Body of pancreas (tissue), 4 donors: ENCODE results near the gene TFRC. TPM values are rescaled to one million over a fixed set of nuclear protein-coding genes. Genes with fewer than 3 reads are reported as not detected.
"Not testable (repeated sequence)": the region's sequence is repeated elsewhere in the genome, so short reads cannot be mapped to it uniquely, and the experiment has no call there.

ENCODE experiments used
- ATAC-seq: fragments of 150-250 bp; one replicate; pipeline ENCODE4 v1.9.1; 2016
- DNase-seq, 4 donors: peaks; one replicate each; pipeline ENCODE4 v3.0.0-alpha.2; 2019
- H3K27ac ChIP-seq, 4 donors: fragments of 200-600 bp; sonication (generic); 1 replicate in 3 of 4; 2 replicates in 1 of 4; pipeline versions ENCODE4 v1.5.1 to v1.6.1; 2016 to 2019; ENCODE audit warnings: mild to moderate bottlenecking in 1 of 4, mixed read lengths in 1 of 4, moderate library complexity in 1 of 4
- H3K27me3 ChIP-seq, 2 donors: fragments of 200-600 bp; sonication (generic); one replicate each; pipeline ENCODE4 v1.6.0; 2016; ENCODE audit warnings: mild to moderate bottlenecking in 1 of 2
- H3K36me3 ChIP-seq, 2 donors: fragments of 200-600 bp; sonication (generic); replicated peaks in 1 of 2; 2 replicates each; pipeline ENCODE4 v1.5.1; 2016; ENCODE audit warnings: low read depth in 2 of 2; ENCODE audit not compliant: insufficient read depth in 1 of 2
- H3K4me1 ChIP-seq: fragments of 200-600 bp; sonication (generic); one replicate; pipeline ENCODE4 v1.6.0; 2016
- H3K4me3 ChIP-seq, 2 donors: fragments of 200-600 bp; sonication (generic); 1 replicate in 1 of 2; 2 replicates in 1 of 2; pipeline ENCODE4 v1.5.1; 2016 to 2019
- H3K9me3 ChIP-seq, 3 donors: fragments of 200-600 bp; sonication (generic); 1 replicate in 2 of 3; 2 replicates in 1 of 3; pipeline ENCODE4 v1.5.1; 2016
- POLR2A ChIP-seq, 3 donors: fragments of 450-650 bp; IDR thresholded peaks; one replicate each; pipeline ENCODE4 v1.6.1; 2016; ENCODE audit warnings: antibody characterized with exemption in 3 of 3, mild to moderate bottlenecking in 2 of 3
- WGBS, 2 donors: methylation state at CpG; one replicate each; pipeline ENCODE4 v1.1.5; 2017; 5-methylcytosine and 5-hydroxymethylcytosine counted together
- intact Hi-C: fragments of 100-400 bp; cut with DNase I; formaldehyde crosslinking; loops from one replicate; pipeline ENCODE4 v1.15.1; 2023
- total RNA-seq, 2 donors: library from RNA; depleted of rRNA; stranded (reverse); fragments of >200 nt; gene quantifications; one replicate each; pipeline ENCODE4 v1.1.0, GENCODE V29; 2016
- TF ChIP-seq, protein P1 (sequence below), 7 experiments: fragments of 450-650 bp in 4 of 7; fragments of 200-600 bp in 3 of 7; sonication (generic) in 3 of 7; IDR thresholded peaks; one replicate each; pipeline ENCODE4 v1.5.1; 2016 to 2019; ENCODE audit warnings: antibody characterized with exemption in 7 of 7

Gene TFRC
- total RNA-seq, 2 donors from 2014 or later = 23.6 to 51.7 TPM

DNA sequence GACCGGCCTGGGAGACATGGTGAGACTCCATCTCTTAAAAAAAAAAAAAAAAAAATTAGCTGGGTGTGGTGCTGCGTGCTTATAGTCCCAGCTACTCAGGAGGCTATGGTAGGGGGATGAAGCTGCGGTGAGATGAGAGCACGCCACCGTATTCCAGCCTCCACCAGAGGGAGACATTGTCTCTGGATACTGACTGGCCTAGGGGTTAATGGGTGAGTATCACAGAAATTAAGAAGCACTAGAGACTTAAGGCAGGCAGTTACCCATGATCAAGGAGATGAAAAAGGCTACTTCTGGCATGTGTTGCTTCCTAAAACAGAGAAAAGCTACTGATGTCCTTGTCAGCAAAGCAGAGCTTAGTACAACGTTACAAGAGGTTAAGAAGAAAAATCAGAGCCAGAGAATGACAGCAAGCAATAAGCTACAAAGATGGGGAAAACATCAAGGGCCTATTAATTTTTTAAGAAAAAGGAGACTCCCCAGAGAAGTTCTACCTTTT, 8.6 kb downstream of the TFRC start:
- Histone ChIP-seq H3K4me1 (no peaks in the 10 kb centered on the region), H3K27me3 (no peaks in the 10 kb centered on the region), H3K36me3 (peaks cover 0 to 31% of the 10 kb centered on the region in 2 donors), H3K9me3 (no peaks in the 10 kb centered on the region), H3K27ac (no peak overlapping the region), H3K4me3 (no peak overlapping the region)
- intact Hi-C loops = loop anchor here (5.0 kb wide), 1 partner anchor 124 kb away; no protein-coding TSS in a partner anchor
- TF ChIP-seq, protein P1, sequence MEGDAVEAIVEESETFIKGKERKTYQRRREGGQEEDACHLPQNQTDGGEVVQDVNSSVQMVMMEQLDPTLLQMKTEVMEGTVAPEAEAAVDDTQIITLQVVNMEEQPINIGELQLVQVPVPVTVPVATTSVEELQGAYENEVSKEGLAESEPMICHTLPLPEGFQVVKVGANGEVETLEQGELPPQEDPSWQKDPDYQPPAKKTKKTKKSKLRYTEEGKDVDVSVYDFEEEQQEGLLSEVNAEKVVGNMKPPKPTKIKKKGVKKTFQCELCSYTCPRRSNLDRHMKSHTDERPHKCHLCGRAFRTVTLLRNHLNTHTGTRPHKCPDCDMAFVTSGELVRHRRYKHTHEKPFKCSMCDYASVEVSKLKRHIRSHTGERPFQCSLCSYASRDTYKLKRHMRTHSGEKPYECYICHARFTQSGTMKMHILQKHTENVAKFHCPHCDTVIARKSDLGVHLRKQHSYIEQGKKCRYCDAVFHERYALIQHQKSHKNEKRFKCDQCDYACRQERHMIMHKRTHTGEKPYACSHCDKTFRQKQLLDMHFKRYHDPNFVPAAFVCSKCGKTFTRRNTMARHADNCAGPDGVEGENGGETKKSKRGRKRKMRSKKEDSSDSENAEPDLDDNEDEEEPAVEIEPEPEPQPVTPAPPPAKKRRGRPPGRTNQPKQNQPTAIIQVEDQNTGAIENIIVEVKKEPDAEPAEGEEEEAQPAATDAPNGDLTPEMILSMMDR (IDR thresholded peaks at IDR 0.05) = peak; percentile 50 to 93 (median 78)
- TF ChIP-seq POLR2A (IDR thresholded peaks at IDR 0.05) = no peak
- peak; percentile 87 for ATAC-seq
- 26 to 31% methylated on average over 6 of the region's 6 CpGs for WGBS, 2 donors
- DNase-seq = peak; percentile 60 to 76 (median 71)

DNA sequence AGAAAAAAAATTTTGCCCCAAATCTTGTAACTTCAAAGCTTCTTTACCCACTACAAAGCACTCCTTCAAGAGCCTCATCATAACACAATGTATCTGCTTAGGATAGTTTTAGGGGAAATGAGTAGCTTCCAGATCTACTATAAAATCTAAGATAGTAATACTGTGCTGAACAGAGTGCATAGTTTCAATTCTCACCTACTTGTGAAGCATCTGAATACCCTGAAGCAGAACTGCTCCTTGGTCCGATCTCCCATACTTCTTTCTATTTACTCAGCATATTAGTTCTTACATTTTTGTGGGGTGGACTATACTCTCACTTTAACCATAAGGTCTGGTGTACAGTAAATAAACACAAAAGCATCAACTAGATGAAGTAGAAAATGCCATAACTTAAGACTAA, 9.6 kb downstream of the TFRC start:
- Histone ChIP-seq H3K9me3 (no peaks in the 10 kb centered on the region), H3K4me1 (no peaks in the 10 kb centered on the region), H3K27ac (no peak overlapping the region), H3K27me3 (no peaks in the 10 kb centered on the region), H3K36me3 (peaks cover 9 to 41% of the 10 kb centered on the region in 2 donors), H3K4me3 (no peak overlapping the region)
- ATAC-seq (no peak), DNase-seq (no peak)
- 94 to 100% methylated on average over 1 of the region's 1 CpG for WGBS, 2 donors
- no peak for TF ChIP-seq POLR2A (IDR thresholded peaks at IDR 0.05)
- TF ChIP-seq, protein P1 (IDR thresholded peaks at IDR 0.05) = no peak
- intact Hi-C loops = loop anchor here (5.0 kb wide), 1 partner anchor 125 kb away; no protein-coding TSS in a partner anchor

DNA sequence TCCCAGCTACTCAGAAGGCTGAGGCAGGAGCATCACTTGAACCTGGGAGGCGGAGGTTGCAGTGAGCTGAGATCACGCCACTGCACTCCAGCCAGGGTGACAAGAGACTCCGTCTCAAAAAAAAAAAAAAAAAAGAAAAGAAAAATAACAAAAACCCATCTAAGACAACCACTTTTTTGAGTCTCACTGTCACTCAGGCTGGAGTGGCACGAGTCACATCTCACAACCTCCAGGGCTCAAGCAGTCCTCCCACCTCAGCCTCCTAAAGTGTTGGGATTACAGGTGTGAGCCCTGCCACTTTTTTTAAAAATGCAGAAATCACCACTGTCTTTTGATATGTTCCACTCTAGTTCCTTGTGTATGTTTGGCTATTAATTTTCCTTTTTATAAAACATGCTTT, 13.1 kb downstream of the TFRC start:
- H3K27ac ChIP-seq, intact Hi-C loops, H3K4me1 ChIP-seq, ATAC-seq, H3K9me3 ChIP-seq, H3K4me3 ChIP-seq, H3K27me3 ChIP-seq, DNase-seq: not testable (repeated sequence)
- WGBS, 2 donors = 89 to 97% methylated on average over 3 to 4 of the region's 4 CpGs
- peaks cover 23 to 58% of the 10 kb centered on the region in 2 donors for H3K36me3 ChIP-seq

DNA sequence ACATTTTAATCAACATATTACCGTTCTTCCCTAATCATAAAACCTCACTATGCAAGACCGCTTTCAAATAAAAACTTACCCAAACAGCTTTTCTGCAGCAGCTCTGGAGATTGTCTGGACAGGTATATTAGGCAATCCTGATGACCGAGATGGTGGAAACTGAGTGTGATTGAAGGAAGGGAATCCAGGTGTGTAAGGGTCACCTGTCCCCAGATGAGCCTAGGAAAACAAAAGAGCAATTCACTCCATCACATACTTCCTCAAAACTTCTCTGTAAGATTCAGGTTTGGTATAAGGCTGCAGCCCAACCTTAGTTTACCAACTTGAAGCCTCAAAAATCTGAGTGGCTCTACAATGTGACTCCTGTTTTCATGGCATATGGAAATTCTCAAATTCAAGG, 14.5 kb downstream of the TFRC start:
- Histone ChIP-seq H3K4me3 (no peak overlapping the region), H3K9me3 (no peaks in the 10 kb centered on the region), H3K4me1 (no peaks in the 10 kb centered on the region), H3K27ac (no peak overlapping the region), H3K27me3 (no peaks in the 10 kb centered on the region), H3K36me3 (peaks cover 37 to 64% of the 10 kb centered on the region in 2 donors)
- TF ChIP-seq POLR2A (IDR thresholded peaks at IDR 0.05) = no peak
- TF ChIP-seq, protein P1 (IDR thresholded peaks at IDR 0.05) = no peak
- DNase-seq = no peak
- 77 to 89% methylated on average over 3 of the region's 3 CpGs for WGBS, 2 donors
- ATAC-seq = no peak
- intact Hi-C loops = no loop called here

DNA sequence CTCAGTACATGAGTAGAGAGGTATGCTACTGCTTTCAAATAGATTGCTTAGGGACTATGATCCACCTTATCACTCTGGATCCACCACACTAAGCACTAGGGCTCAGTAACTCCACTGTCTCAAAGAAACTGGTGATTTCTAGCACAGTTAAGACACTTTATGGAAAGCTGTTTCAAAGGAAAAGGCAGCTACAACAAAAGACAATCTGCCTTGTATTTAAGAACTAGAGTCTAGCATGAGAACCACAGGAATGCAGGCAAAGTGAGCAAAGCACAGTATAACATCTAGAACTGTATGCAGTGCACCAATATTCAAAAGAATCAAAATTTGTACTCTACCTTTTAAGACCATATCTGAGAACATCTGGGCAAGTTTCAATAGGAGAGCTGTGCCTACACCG, 17.9 kb downstream of the TFRC start:
- no peak for ATAC-seq
- peaks cover 49 to 64% of the 10 kb centered on the region in 2 donors for H3K36me3 ChIP-seq
- H3K27me3 ChIP-seq = no peaks in the 10 kb centered on the region
- WGBS, 2 donors = 95 to 96% methylated on average over 1 of the region's 1 CpG
- H3K4me1 ChIP-seq = no peaks in the 10 kb centered on the region
- no peak overlapping the region for H3K4me3 ChIP-seq
- H3K9me3 ChIP-seq = no peaks in the 10 kb centered on the region
- TF ChIP-seq, protein P1 (IDR thresholded peaks at IDR 0.05) = no peak
- no peak for TF ChIP-seq POLR2A (IDR thresholded peaks at IDR 0.05)
- no peak for DNase-seq
- intact Hi-C loops = no loop called here
- no peak overlapping the region for H3K27ac ChIP-seq
